DMS153 treated with DMSO at 0.1 percent for 48 hours (cell line): Measurements from ENCODE around the gene DNAJC15.

Experiments
- DNase-seq: peaks from one replicate; lab custom pipeline; 2025; ENCODE audit not compliant: unreplicated experiment; lab: John Stamatoyannopoulos, UW

DNAJC15 gene

DNA sequence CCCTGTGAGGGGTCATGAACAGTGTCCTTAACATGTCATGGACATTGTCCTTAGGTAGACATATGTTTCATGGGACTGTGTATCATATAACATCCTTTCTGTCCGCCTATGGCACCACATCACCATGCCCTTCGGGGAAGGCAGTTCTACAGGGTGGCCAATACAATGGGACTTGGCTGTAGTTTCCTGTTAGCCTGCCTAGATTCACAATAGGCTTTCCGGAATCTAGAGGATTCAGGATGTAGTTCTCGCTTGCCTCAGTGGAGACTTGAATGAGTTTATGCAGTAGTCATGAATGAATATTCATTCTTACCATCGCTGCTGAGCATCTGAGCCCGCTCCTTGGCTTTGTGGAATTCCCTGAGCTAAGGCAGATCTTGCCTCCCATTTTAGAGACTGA, 100.5 kb downstream of the DNAJC15 start:
- DNase-seq = no peak

DNA sequence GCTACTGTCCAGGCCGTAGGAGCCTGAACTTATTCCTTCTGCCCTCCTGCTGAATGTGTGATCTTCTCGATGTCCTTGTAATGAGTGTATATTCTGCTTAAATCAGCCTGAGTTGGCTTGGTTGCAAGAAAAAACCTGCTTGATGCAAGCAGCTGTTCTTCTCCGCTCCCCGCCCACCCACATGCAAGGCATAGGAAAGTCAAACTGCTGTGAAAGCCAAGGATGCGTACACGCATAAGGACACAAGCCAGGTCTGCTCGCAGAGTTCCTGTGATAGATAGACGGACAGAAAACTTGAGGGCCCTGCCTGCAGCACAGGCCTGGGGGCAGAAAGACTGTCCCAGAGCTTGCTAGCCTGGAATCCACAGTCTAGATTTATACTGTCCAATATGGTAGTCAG, 101.1 kb downstream of the DNAJC15 start:
- DNase-seq = no peak

DNA sequence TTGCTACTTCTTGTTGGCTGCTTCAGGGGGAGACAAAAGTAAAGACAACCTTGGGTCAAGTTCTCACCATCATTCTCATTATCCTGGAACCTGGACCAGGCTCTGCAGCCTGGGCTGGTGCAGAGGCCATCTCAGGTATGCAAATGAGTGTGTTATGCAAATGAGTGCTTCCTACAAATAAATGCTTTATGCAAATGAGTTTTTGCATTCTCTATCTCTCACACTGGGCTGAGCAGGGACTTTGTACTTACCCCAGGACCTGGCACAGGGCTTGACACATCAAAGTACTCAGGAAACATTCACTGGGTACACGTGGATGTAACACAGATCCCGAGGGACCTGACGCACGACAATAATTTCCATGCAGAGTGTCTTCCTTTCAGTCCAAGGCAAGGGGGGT, 103.0 kb downstream of the DNAJC15 start:
- no peak for DNase-seq

DNA sequence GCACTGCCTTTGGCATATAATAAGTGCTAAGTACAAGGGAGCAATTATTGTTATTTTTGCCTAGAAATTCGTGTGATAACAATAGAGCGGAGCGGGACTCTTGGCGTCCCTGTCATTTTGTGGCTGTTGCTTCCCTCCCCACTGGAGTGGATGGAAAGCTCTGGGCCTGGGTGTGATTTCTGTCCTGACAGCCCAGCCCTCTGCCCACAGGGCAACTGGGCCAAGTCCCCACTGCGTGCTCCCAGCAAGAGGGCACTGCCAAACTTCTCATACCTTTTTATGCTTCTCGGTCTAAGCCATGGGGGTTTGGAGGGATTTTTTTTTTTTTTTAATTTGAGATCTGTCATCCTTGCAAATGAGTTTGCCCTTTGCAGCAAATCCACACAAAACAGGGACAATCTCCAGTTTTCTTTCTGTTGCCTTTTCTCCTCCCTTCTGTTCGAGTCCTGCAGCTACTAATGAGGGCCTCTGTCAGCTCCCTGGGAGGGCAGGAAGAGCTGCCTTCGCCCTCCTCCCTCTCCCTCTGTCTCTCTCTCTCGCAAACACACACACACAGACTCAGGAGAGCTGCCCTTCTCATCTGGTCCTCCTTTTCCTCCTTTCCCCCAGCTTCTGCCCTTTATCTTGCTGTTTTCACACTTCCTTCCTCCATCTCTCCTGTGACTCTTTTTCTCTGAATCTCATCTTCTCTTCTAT, 103.9 kb downstream of the DNAJC15 start:
- no peak for DNase-seq

DNA sequence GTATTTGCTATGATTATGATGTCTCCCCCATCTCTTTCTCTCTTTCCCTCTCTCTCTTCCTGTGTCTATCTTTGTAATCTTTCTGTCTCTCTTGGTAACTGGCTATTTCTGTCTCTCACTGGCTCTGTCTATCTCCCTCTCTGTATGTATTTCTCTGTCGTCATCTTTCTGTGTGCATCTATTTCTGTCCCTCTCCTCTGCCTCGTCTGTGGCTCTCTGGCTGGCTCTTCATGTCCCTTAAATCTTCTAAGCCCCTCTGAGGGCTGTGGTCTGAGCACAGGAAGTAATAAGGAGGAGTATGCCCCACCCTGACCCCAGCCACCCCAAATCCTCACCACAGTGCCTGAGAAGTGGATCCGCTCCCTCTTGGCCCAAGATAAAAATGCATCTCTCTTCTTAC, 104.4 kb downstream of the DNAJC15 start:
- no peak for DNase-seq

DNA sequence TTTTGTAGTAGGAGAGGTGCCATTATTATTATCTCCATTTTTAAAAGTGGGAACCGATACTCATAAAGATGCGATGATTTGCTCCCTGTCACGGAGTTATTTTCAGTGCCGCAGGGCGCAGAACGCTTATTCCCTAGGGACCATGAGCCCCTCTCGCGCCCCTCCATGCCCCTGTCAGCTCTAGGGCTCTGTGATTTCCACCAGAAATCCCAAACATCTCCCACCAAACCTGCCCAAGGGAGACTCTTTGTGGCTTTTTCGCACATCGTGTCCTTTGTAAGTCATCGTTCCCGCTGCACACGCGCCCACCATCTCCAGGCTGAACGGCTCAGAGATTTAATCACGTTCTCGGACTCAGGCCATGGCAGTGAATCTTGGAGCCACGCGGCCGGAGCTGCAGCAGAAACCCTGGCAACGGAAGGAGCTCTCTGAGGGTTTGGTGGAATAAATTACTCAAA, 105.1 kb downstream of the DNAJC15 start:
- DNase-seq = no peak

DNA sequence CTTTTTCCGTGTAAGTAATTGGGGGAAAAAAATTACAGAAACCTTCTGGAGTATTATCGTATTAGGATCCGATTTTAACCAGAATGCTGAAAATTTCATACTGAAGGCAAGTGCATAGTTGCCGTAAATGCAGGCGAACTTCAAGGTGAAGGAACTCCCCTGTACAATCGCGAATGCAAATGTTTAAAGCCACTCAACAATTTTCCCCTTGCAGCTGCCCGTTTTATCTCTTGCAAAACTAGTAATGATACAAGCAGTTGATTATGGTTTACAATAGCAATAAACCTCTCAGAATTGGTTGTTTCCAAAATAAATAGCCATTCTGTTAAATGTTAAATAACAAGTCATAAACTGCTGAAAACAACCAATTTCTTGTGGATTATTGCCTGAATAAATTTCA, 105.7 kb downstream of the DNAJC15 start:
- DNase-seq = no peak

DNA sequence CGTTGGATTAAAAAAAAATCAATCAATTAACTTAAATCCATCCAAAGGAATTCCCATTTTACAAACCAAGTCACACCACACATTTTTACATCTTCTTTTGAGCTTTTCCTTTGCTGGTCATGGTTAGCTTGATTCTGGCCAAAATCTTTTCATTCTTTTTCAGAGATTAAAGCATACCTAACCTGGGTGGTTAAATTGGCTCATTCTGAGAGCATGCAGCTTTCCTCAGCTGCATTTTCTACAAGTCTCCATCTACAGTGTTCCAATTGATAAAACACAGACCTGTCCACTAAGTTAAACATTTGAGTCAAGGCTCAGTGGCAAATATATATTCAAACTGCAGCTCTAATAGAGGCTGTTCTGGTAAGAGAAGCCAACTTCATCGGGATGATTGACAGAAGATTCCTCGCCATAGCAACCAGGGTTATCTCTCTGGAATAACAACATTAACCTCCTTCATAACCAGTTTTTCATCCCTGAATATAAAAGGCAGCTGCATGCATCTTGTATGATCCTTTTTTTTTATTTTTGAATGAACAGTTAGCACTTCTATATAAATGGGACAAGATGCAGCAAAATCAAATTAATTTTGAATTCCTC, 106.2 kb downstream of the DNAJC15 start:
- DNase-seq = no peak

DNA sequence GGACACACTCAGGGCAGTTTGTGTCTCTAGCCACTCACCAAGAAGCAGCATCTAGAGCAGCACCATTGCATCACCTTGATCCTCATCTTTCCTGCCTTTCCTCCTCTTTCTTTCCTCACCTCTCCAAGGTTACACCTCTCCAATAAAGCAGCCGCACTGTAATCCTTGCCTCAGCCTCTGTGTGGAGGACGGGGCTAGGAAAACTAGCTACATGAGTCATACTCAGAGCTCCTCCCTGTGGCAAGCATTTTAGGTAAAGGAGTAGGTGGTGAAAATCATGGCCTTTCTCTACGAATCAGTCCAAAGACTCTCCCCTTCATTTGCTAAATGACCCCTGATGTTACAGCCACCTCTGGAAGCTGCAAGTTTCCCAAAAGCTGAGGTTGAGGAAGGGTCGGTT, 108.9 kb downstream of the DNAJC15 start:
- peak; percentile 22 for DNase-seq

DNA sequence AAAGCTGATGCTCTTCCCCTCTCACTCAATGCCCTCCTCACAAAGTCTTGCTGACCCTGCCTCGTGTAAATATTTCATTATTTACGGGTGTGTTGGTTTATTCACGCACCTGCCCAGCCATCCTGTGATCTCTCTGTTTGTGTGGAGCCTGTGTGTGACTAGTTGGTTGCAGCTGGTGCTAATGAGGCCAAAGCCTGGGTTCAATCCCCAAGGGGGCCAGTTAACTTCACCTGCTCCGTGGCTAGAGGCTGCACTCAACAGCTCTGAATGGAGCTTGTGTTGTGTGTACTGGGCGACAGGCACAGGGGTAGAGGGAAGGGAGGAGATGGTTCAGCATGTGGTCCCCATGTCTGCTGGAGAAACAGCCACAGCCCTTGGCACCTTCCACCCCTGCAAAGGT, 109.5 kb downstream of the DNAJC15 start:
- DNase-seq = peak; percentile 47

DNA sequence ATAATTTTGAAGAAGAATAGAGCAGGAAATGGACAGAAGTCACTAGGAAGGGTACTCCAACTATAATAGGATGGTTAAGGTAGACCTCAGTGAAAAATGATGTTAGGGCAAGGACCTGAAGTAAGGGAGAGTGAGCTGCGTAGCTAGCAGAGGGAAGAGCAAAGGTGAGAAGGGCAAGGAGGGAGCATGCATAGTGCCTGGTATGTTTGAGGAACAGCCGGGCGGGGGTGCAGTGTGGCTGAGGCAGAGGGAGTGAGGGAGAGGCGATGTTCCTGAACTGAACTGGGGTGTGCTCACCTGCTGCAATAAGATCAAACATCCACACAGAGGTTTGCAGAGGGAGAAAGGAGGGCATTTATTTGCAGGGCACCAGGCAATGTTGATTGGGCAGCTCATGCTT, 110.4 kb downstream of the DNAJC15 start:
- DNase-seq = no peak

DNA sequence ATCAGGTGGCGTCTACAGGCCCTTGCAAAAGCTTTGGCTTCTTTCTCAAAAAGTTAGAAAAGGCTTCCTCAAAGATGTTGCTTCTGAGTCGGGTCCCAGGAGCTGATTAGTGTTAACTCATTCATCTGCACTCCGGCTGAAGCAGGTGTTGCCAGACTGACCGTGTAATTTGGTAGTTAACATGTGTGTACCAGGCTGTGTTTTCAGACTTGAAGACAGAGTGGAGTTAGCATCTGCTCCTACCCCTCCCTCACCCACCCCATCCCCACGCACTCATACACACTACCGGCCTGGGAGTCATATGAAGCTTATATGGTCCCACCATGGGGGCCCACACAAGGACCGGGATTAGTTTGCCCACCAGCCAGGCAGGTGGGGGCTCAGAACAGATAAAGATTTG, 111.5 kb downstream of the DNAJC15 start:
- no peak for DNase-seq

DNA sequence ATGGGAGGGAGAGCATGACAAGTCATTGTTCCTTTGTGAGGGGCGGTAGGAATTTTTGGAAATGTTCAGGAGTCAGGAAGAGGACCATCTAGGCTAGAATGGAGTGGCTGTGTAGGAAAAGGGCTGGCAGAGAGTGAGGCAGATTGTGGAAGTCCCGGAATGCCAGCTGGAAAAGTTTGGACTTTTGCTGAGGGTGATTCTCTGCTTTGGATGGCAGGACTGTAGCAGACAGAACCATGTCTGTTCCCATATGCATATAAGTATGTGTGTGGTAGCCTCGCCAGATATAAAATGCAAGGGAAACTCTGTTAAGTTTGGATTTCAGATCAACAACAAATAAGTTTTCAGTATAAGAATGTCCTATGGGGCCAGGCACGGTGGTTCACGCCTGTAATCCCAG, 112.1 kb downstream of the DNAJC15 start:
- DNase-seq = no peak

DNA sequence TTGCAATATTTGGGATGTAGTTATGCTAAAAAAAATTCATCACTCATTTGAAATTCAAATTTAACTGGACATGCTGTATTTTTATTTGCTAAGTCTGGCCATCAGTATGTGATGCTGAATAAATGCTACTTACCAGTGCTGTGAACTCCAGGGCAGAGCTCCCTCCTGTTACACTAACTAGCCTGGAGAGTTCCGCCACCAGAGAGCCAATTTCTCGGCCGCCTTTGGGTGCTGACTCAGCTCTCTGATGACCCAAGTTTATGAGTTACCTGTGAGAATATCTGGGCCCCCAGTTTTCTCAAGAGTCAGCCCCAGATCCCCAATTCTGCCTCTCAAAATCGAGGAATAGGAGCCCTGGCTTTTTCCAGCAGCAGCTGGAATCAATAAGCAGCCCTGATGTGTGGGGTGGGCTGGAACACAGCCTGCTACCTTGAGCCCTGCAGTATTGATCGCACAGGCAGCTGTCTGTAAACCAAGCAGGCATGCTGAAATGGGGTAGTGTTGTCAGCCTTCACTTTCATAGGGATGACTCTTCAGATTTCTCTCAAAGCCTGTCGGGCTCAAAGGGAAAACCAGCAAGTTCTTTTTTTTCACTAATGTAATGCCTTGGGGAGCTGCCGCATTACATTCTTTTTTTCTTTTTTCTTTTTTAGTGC, 113.7 kb downstream of the DNAJC15 start:
- DNase-seq = no peak

DNA sequence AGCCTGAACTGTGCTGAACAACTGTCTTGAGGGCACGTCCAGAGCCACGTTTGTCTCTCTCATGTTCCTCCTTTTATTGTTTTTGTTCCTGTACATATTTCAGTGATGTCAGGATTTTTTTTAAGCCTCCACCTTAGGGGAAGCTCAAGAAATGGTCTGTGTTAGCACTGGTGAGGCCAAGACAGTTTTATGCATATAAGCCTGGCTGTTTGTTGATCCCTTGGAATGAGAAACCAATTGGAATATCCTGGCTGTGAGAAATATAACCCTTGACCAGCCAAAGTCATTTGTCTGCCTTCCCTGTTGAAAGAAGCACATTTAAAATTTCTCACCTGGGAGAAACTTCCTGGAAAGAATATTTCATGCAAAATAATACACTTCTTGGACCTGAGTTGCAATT, 115.8 kb downstream of the DNAJC15 start:
- DNase-seq = no peak

DNA sequence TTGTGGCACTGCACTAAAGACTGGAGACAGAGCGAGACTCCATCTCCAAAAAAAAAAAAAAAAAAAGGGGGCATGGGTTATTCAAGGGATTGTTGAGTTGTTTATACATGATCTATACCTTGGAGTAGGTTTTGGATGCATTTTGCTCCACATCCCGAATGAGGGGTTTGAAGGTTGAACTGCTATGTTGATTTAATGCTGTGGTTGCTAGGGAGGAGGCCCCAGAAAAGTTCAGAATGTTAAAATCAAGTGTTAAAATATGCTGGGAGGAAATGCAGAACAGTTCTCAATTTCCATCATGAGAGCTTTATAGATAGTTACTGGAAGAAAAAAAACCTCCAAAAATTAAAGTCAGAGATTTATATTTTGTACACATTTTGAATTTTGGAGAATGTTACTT, 116.5 kb downstream of the DNAJC15 start:
- DNase-seq = no peak

DNA sequence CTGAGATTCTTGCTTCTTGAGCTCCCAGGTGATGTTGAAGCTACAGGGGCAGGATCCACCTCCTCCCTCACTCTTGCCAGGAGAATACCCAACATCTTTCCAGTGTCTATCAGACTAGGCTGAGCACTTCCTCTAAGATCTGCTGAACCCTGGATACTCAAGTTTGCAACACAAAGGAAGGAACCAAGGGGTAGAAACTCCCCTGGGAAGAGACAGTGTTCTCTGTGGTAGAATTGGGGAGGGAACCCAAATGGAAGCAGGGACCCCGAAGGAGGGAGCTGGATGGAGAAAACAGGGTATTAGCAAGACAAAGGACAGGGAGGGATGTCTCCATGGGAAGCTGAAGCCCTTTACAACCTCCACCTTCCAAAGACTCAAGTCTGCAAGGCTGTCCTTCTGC, 117.6 kb downstream of the DNAJC15 start:
- no peak for DNase-seq

DNA sequence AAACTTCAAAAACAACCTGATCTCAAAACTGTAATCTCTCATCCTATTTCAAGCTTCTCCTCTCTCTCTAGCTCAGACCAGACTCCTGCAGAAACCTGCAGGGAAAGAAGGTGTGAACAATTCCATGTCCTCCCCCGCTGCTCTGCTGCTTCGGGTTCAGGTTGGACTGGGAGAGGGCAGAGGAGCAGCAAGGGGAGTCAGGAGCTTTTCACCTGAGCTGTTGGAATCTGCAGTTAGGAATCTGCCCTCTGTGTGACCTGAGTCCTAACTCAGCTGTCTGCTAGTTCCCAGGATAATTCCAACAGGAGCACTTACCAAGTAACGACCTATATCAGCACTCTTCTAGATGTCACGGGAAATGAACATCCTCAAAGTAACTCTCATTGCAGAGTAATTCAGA, 118.3 kb downstream of the DNAJC15 start:
- no peak for DNase-seq

DNA sequence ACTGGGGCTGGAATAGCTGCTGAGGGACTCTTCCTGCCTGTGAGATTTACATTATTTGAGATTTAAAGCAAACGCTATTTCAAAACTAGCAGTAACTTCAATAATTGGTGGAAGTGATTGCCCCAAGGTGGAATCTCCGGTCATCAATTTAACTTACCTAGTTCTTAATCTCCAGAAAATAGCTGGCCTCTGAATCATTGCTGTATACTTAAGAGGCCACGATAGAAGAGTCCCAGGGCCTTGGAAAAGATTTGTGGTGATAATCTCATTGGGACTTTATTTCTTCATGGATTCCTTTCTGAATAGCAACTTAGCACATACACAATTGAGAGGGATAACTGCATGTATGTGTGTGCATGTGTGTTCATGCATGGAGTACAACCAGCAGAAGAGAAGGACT, 120.2 kb downstream of the DNAJC15 start:
- DNase-seq = no peak

DNA sequence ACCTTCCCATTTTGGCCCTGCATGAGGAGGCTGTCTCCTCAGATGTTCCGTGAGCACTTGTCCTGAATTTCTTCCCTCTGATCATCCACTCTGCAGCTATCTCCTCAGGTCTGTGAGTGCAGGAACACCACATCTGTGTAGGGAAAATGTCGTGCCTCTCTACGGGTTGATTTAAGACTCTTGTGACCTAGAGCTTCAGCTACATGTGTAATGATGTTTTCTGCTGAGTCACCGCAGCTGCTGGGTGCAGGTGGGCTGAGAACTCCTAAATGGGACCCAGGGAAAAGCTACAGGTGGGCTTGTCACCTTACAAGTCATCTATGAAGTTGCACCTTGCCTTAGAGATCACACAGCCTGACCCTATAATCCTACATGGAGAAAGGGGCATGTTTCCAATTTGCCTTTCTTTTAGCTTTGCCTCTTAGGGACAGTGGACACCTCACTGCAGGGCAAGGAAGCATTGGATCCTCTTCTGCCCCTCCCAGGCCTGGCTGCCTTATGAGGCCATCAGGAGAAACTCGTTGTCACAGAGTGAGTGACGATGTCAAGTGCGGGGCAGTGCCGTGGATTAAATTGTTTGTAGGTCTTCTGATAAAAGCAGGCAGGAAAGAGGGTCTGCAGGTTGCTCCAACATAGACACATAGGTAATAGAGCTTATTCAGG, 122.3 kb downstream of the DNAJC15 start:
- no peak for DNase-seq

DNA sequence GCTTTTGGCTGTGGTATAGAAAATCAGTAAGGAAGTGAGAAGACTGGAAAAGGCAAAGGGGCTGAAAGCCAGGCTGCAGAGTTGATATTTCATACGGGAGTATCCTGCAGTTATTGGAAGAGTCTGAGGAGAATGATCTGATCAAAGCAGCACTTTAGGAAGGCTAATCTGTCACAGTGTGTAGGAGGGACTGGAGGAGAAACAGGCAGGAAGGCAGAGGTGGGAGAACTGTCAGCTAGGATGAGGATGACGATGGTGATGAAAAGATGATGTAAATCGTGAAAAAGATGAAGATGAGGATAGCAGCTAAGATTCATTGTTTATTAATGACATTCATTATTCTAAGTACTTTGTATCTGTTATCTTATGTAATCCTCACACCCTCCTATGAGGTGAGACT, 123.0 kb downstream of the DNAJC15 start:
- no peak for DNase-seq
